ENCODE data around the gene INSYN1.

Gene INSYN1

GRCh38 chr15:73773428-73773827, 20.3 kb upstream of the INSYN1 start:
- no peak for FAIRE-seq

GRCh38 chr15:73771385-73772045, 18.4 kb upstream of the INSYN1 start:
- no peak for FAIRE-seq

GRCh38 chr15:73770050-73770449, 16.9 kb upstream of the INSYN1 start:
- no peak for FAIRE-seq

GRCh38 chr15:73767806-73768501, 14.8 kb upstream of the INSYN1 start:
- no peak for FAIRE-seq

- no peak for FAIRE-seq
These were observed 13.4 kb upstream of the INSYN1 start for GRCh38 chr15:73766598-73766997.

- no peak for FAIRE-seq
These were observed 12.6 kb upstream of the INSYN1 start for GRCh38 chr15:73765778-73766177.

- no peak for FAIRE-seq
These were observed 10.8 kb upstream of the INSYN1 start for GRCh38 chr15:73763931-73764330.

GRCh38 chr15:73760330-73761329, 7.5 kb upstream of the INSYN1 start:
- no peak for FAIRE-seq

GRCh38 chr15:73758461-73758860, 5.3 kb upstream of the INSYN1 start:
- FAIRE-seq, result no peak

- FAIRE-seq, result no peak
These were observed 4.4 kb upstream of the INSYN1 start for GRCh38 chr15:73757571-73757970.

GRCh38 chr15:73756947-73757513, 3.9 kb upstream of the INSYN1 start:
- FAIRE-seq, result no peak

- no peak for FAIRE-seq
These were observed 3.2 kb upstream of the INSYN1 start for GRCh38 chr15:73756390-73756789.

GRCh38 chr15:73755946-73756345, 2.8 kb upstream of the INSYN1 start:
- no peak for FAIRE-seq

- FAIRE-seq, result no peak
These were observed 2.3 kb upstream of the INSYN1 start for GRCh38 chr15:73755481-73755880.

- no peak for FAIRE-seq
These were observed 1.3 kb upstream of the INSYN1 start for GRCh38 chr15:73754461-73754860.

GRCh38 chr15:73752806-73753193, 351 bp downstream of the INSYN1 start:
- no peak for FAIRE-seq

GRCh38 chr15:73751899-73752805, 999 bp downstream of the INSYN1 start:
- no peak for FAIRE-seq

GRCh38 chr15:73751511-73751898, 1.6 kb downstream of the INSYN1 start:
- no peak for FAIRE-seq

GRCh38 chr15:73750951-73751350, 2.2 kb downstream of the INSYN1 start:
- FAIRE-seq, result no peak

GRCh38 chr15:73750438-73750837, 2.7 kb downstream of the INSYN1 start:
- no peak for FAIRE-seq

GRCh38 chr15:73749971-73750370, 3.2 kb downstream of the INSYN1 start:
- no peak for FAIRE-seq

- no peak for FAIRE-seq
These were observed 3.6 kb downstream of the INSYN1 start for GRCh38 chr15:73749533-73749932.

Data from G401.6 (cell line).